Right kidney (tissue), 9 donors: ENCODE results near the gene MORF4L1.
"Not testable (repeated sequence)": the region's sequence is repeated elsewhere in the genome, so short reads cannot be mapped to it uniquely, and the experiment has no call there.

Experiments
- DNase-seq: peaks from one replicate; pipeline ENCODE4 v3.0.0-alpha.2; 2016
- long read RNA-seq, 8 donors: transcript quantifications; one replicate each; lab custom pipeline, GENCODE V29; 2026

Gene MORF4L1
- long read RNA-seq, donor 1, transcript MORF4L1-203 (12 exons, 1,880 nt): major isoform, 142 of 1,120 reads
- long read RNA-seq, donor 1, transcript MORF4L1-216 (5 exons, 448 nt): minor isoform, 73 of 1,120 reads
- long read RNA-seq, donor 1, partial matches to known transcripts: 739 of 1,120 reads
- long read RNA-seq, donor 1, other reads (novel, unspliced or antisense): 153 of 1,120 reads
- long read RNA-seq, donor 2, transcript MORF4L1-216 (5 exons, 448 nt): minor isoform, 19 of 155 reads
- long read RNA-seq, donor 2, transcript MORF4L1-204 (4 exons, 591 nt): minor isoform, 7 of 155 reads
- long read RNA-seq, donor 2, transcript MORF4L1-203 (12 exons, 1,880 nt): major isoform, 63 of 155 reads
- long read RNA-seq, donor 2, partial matches to known transcripts: 52 of 155 reads
- long read RNA-seq, donor 2, other reads (novel, unspliced or antisense): 6 of 155 reads
- long read RNA-seq, donor 3, transcript MORF4L1-216 (5 exons, 448 nt): minor isoform, 18 of 131 reads
- long read RNA-seq, donor 3, transcript MORF4L1-203 (12 exons, 1,880 nt): major isoform, 67 of 131 reads
- long read RNA-seq, donor 3, partial matches to known transcripts: 26 of 131 reads
- long read RNA-seq, donor 3, other reads (novel, unspliced or antisense): 16 of 131 reads
- long read RNA-seq, donor 4, transcript MORF4L1-206 (6 exons, 1,074 nt): minor isoform, 8 of 349 reads
- long read RNA-seq, donor 4, transcript MORF4L1-204 (4 exons, 591 nt): minor isoform, 5 of 349 reads
- long read RNA-seq, donor 4, transcript MORF4L1-216 (5 exons, 448 nt): major isoform, 112 of 349 reads
- long read RNA-seq, donor 4, transcript MORF4L1-203 (12 exons, 1,880 nt): minor isoform, 106 of 349 reads
- long read RNA-seq, donor 4, partial matches to known transcripts: 103 of 349 reads
- long read RNA-seq, donor 4, other reads (novel, unspliced or antisense): 13 of 349 reads
- long read RNA-seq, donor 5, transcript MORF4L1-216 (5 exons, 448 nt): minor isoform, 22 of 288 reads
- long read RNA-seq, donor 5, transcript MORF4L1-203 (12 exons, 1,880 nt): major isoform, 179 of 288 reads
- long read RNA-seq, donor 5, partial matches to known transcripts: 63 of 288 reads
- long read RNA-seq, donor 5, other reads (novel, unspliced or antisense): 15 of 288 reads
- long read RNA-seq, donor 6, transcript MORF4L1-216 (5 exons, 448 nt): minor isoform, 27 of 462 reads
- long read RNA-seq, donor 6, transcript MORF4L1-203 (12 exons, 1,880 nt): major isoform, 81 of 462 reads
- long read RNA-seq, donor 6, partial matches to known transcripts: 340 of 462 reads
- long read RNA-seq, donor 6, other reads (novel, unspliced or antisense): 8 of 462 reads
- long read RNA-seq, donor 7: 0 reads
- long read RNA-seq, donor 8, transcript MORF4L1-204 (4 exons, 591 nt): minor isoform, 5 of 550 reads
- long read RNA-seq, donor 8, transcript MORF4L1-216 (5 exons, 448 nt): minor isoform, 52 of 550 reads
- long read RNA-seq, donor 8, transcript MORF4L1-203 (12 exons, 1,880 nt): major isoform, 153 of 550 reads
- long read RNA-seq, donor 8, partial matches to known transcripts: 308 of 550 reads
- long read RNA-seq, donor 8, other reads (novel, unspliced or antisense): 25 of 550 reads

- DNase-seq: peak; percentile 80
Measured at GRCh38 chr15:78872155-78872971, at the start of gene MORF4L1. Gene MORF4L1, plus strand, starts transcription at chr15:78872890. Its CDS starts 128 bp downstream, at chr15:78873018.

GRCh38 chr15:78828920-78829319, 43.8 kb upstream of the MORF4L1 start:
- DNase-seq: no peak

- peak; percentile 71 for DNase-seq
Measured at GRCh38 chr15:78830514-78831228, 42.0 kb upstream of the MORF4L1 start.

GRCh38 chr15:78831229-78832207, 41.2 kb upstream of the MORF4L1 start:
- no peak for DNase-seq

GRCh38 chr15:78836333-78836732, 36.4 kb upstream of the MORF4L1 start:
- no peak for DNase-seq

- DNase-seq: no peak
Measured at GRCh38 chr15:78837131-78837530, 35.6 kb upstream of the MORF4L1 start.

GRCh38 chr15:78837543-78837942, 35.1 kb upstream of the MORF4L1 start:
- DNase-seq: no peak

GRCh38 chr15:78838489-78838888, 34.2 kb upstream of the MORF4L1 start:
- no peak for DNase-seq

GRCh38 chr15:78839151-78839550, 33.5 kb upstream of the MORF4L1 start:
- DNase-seq: not testable (repeated sequence)

GRCh38 chr15:78840661-78841375, 31.9 kb upstream of the MORF4L1 start:
- no peak for DNase-seq

GRCh38 chr15:78841376-78841706, 31.3 kb upstream of the MORF4L1 start:
- DNase-seq: no peak

GRCh38 chr15:78841891-78842290, 30.8 kb upstream of the MORF4L1 start:
- no peak for DNase-seq

- no peak for DNase-seq
Measured at GRCh38 chr15:78842519-78842918, 30.2 kb upstream of the MORF4L1 start.

- not testable (repeated sequence) for DNase-seq
Measured at GRCh38 chr15:78846906-78847305, 25.8 kb upstream of the MORF4L1 start.

GRCh38 chr15:78847387-78847906, 25.2 kb upstream of the MORF4L1 start:
- DNase-seq: not testable (repeated sequence)

- DNase-seq: no peak
Measured at GRCh38 chr15:78850352-78850751, 22.3 kb upstream of the MORF4L1 start.

GRCh38 chr15:78850941-78851755, 21.5 kb upstream of the MORF4L1 start:
- DNase-seq: no peak
